Measurements from ENCODE around the gene DACT2. TPM values are rescaled to one million over a fixed set of nuclear protein-coding genes. Genes with fewer than 3 reads are reported as not detected.
"Not testable (repeated sequence)": the region's sequence is repeated elsewhere in the genome, so short reads cannot be mapped to it uniquely, and the experiment has no call there.

The DACT2 gene
- polyA plus RNA-seq, 3 donors: 1.0 to 3.0 (median 2.4) TPM

DNA sequence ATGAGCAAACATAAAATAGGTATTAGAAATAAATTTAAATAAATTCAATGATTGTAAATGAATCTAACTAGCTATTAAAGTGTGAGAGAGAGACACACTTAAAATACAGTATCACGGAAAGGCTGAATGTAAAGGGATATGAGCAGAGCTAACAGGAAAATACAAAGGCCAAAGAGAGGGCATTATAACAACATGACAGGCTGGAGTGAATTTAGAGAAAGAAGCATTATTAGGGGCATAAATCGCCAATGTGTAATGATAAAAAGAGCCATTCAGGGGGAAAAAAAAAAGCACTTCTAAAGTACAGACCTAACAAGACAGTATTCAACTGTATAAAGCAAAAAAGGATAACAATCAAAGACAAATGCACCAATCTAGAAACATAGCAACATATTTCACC is 28.1 kb downstream of the DACT2 start:
- WGBS, 3 donors: 84 to 95% (median 89%) methylated on average over 2 of the region's 2 CpGs

GRCh38 chr6:168290095-168290494 is 29.5 kb downstream of the DACT2 start:
- WGBS, 3 donors: 67 to 83% (median 77%) methylated on average over 1 of the region's 1 CpG
- H3K27ac ChIP-seq (ENCODE audit: low read depth, low read length): no peak overlapping the region

More for the DNA sequence above, 28.1 kb downstream of the DACT2 start:
- no peak overlapping the region for H3K27ac ChIP-seq (ENCODE audit: low read depth, low read length)

GRCh38 chr6:168289571-168289962 is 30.0 kb downstream of the DACT2 start:
- no peak overlapping the region for H3K27ac ChIP-seq (ENCODE audit: low read depth, low read length)
- 56 to 72% (median 63%) methylated on average over 3 of the region's 3 CpGs for WGBS, 3 donors

GRCh38 chr6:168288781-168289570 is 30.6 kb downstream of the DACT2 start:
- 93 to 94% (median 93%) methylated on average over 27 of the region's 27 CpGs for WGBS, 3 donors
- H3K27ac ChIP-seq (ENCODE audit: low read depth, low read length): no peak overlapping the region

DNA sequence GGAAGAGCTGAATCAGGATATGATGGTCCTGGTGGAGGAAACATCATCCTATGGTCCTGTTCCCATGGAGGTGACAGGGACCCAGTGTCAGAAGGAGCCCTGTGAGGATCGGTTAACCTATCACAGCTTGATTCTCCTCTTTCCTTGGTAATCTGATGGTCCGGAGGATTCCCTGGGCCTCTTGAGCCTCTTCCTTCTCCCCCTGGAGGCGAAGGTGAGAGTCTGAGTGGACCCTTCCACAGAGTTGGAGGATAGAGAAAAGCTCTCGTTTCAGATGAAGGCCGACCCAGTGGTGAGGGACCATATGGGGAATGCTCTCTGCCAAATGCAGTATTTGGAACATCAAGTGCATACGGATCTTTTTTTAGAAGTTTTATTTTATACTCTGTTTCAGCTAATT is 32.1 kb downstream of the DACT2 start:
- not testable (repeated sequence) for H3K27ac ChIP-seq (ENCODE audit: low read depth, low read length)
- 71 to 88% (median 74%) methylated on average over 5 to 6 of the region's 6 CpGs for WGBS, 3 donors

GRCh38 chr6:168286771-168287446 is 32.7 kb downstream of the DACT2 start:
- H3K27ac ChIP-seq (ENCODE audit: low read depth, low read length): not testable (repeated sequence)
- 65 to 80% (median 75%) methylated on average over 8 to 9 of the region's 9 CpGs for WGBS, 3 donors

GRCh38 chr6:168286116-168286515 is 33.5 kb downstream of the DACT2 start:
- H3K27ac ChIP-seq (ENCODE audit: low read depth, low read length): no peak overlapping the region
- 63 to 83% (median 76%) methylated on average over 12 of the region's 12 CpGs for WGBS, 3 donors

DNA sequence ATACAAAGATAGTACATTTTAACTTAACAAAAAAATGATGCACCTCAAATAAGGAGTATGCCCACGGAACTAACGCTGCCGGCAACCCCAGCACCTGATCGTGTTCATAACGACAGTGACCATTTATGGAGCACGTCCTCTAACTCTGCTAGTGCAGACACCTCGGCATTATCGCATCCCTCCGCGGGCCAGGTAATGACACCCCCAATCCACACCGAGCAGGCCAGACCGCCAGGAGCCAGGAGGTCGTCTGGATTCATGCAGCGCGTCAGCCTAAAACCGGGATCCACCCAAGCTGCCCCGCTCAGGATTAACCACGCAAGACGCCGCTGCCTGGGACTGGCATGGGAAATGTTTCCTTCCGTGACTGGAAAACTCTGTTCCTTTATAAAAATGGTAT is 34.1 kb downstream of the DACT2 start:
- WGBS, 3 donors: 93 to 95% (median 94%) methylated on average over 21 of the region's 21 CpGs

GRCh38 chr6:168284187-168284586 is 35.4 kb downstream of the DACT2 start:
- no peak overlapping the region for H3K27ac ChIP-seq (ENCODE audit: low read depth, low read length)
- WGBS, 3 donors: 81 to 86% (median 85%) methylated on average over 2 to 6 of the region's 6 CpGs

More for the DNA sequence above, 34.1 kb downstream of the DACT2 start:
- no peak overlapping the region for H3K27ac ChIP-seq (ENCODE audit: low read depth, low read length)

DNA sequence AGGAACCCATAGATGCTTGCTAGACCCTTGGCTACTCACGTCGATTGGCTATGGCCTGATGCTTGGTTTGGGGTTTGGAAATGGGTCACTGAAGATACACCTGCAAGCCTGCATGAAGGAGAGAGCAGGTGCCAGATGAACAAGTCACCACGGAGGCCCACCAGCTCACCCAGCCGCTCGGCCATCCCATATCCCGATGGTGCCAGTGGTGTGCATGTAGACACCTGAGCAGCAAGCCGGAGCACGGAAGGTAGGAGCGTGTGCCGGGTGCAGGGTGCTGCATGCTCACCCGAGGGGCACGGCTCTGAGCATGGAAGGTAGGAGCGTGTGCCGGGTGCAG is 35.9 kb downstream of the DACT2 start:
- WGBS, 3 donors: 94 to 97% (median 95%) methylated on average over 14 of the region's 14 CpGs
- no peak overlapping the region for H3K27ac ChIP-seq (ENCODE audit: low read depth, low read length)

GRCh38 chr6:168282985-168283685 is 36.4 kb downstream of the DACT2 start:
- WGBS, 3 donors: 77 to 91% (median 86%) methylated on average over 20 of the region's 20 CpGs
- H3K27ac ChIP-seq (ENCODE audit: low read depth, low read length): no peak overlapping the region

DNA sequence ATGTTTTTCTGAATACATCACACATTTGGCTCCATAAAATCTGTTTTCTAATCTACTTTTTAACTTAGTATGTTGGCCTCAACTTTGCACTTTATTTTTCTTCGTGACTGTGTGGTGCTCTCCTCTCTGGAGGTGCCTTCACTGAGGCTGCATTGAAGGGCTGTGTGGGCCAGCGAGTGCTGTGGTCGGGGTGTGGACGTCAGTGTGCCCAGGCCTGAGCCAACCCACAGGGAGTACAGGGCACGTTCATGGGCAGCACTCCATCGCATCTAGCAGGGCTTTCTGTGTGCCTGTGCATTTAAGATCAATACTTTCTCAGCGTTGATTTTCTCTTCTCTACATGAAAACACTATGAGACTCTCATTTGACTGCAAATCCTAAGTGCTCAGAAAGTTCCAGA is 37.8 kb downstream of the DACT2 start:
- 77 to 84% (median 80%) methylated on average over 7 of the region's 7 CpGs for WGBS, 3 donors

GRCh38 chr6:168281314-168281713 is 38.3 kb downstream of the DACT2 start:
- 91 to 95% (median 91%) methylated on average over 10 to 13 of the region's 13 CpGs for WGBS, 3 donors
- H3K27ac ChIP-seq (ENCODE audit: low read depth, low read length): not testable (repeated sequence)

More for the DNA sequence above, 37.8 kb downstream of the DACT2 start:
- H3K27ac ChIP-seq (ENCODE audit: low read depth, low read length): no peak overlapping the region

DNA sequence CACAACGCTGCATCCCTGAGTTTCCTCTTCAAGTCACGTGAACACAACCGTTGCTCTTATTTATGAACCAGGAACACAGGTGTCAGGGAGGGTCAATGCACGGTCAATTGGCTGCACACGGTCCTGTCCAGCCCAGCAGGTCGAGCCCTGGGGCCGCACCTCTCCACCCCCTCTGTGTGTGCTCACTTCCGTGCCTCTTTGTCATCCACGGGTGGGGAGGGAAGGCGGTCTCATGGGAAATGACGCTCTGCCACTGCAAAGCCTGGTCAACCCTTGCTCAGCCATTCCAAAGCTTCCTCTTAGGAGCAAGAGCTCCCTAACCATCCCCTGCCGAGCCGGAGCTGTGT is 38.7 kb downstream of the DACT2 start:
- 61 to 76% (median 71%) methylated on average over 13 of the region's 13 CpGs for WGBS, 3 donors
- no peak overlapping the region for H3K27ac ChIP-seq (ENCODE audit: low read depth, low read length)

- WGBS, 3 donors: 73 to 79% (median 76%) methylated on average over 21 of the region's 21 CpGs
- H3K27ac ChIP-seq (ENCODE audit: low read depth, low read length): no peak overlapping the region
These were observed 39.3 kb downstream of the DACT2 start for GRCh38 chr6:168280020-168280898.

DNA sequence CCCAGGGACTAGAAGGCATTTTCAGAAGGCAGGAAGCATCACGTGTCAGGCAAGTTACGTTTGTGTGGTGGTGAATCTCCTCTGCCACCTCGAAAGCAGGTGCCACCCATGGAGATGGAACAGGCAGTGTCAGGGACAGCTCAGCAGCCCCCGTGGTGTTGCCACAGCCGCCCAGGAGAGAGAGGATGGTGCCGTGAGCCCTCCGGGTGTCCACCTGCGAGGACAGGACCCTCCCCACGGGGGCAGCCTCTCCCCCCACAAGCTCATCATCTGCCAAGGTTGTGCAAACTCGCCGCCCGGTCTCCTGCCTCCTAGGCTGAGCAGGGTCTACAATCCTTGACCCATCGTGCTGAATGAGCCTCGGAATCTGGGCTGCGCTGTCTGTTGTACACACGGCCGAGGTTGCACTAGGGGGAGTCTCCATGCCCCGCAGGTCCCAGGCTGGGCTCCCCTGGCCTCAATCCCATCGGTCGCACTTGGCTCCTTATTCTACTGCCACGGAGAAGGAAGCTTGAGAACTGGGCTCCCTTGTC is 40.1 kb downstream of the DACT2 start:
- H3K27ac ChIP-seq (ENCODE audit: low read depth, low read length): no peak overlapping the region
- WGBS, 3 donors: 80 to 87% (median 84%) methylated on average over 21 of the region's 21 CpGs

- no peak overlapping the region for H3K27ac ChIP-seq (ENCODE audit: low read depth, low read length)
- WGBS, 3 donors: 77 to 89% (median 84%) methylated on average over 15 of the region's 15 CpGs
These were observed 40.7 kb downstream of the DACT2 start for GRCh38 chr6:168278904-168279303.

DNA sequence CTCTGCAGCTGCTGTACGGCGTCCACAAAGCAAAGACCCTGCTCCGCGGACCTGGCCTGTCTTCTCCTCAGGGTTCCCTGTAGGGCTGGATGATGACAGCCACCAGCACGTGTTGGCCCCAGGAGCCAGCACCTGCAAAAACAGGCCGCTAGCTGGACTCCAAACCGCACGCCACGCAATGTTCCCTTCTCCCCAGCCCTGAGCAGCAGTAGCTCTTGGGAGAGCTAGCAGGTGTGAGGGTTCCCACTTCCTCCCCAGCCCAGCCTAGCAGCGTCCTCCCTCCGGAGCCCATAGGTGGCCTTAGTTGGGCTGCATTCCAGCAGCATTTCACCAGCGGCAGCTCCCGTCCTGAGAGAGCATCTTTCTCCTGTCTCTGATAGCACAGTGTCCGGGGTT is 42.3 kb downstream of the DACT2 start:
- no peak overlapping the region for H3K27ac ChIP-seq (ENCODE audit: low read depth, low read length)
- 42 to 84% (median 83%) methylated on average over 14 of the region's 14 CpGs for WGBS, 3 donors
